HFFc6 (cell line): ENCODE data around the gene AMIGO2. TPM values are rescaled to one million over a fixed set of nuclear protein-coding genes. Genes with fewer than 3 reads are reported as not detected.
A peak's percentile ranks its signal among the peaks of the same experiment; 100 is the strongest.

Source experiments
- DNase-seq: peaks from one replicate; pipeline ENCODE4 v3.0.0-alpha.2; 2018
- H3K27ac Mint-ChIP-seq: 2 replicates; pipeline ENCODE4 v1.8.0; 2020; ENCODE audit warnings: mild to moderate bottlenecking, mixed read lengths
- H3K27me3 Mint-ChIP-seq: 2 replicates; pipeline ENCODE4 v1.8.0; 2021; ENCODE audit warnings: mild to moderate bottlenecking, moderate library complexity, mixed read lengths; ENCODE audit not compliant: insufficient read depth
- H3K36me3 Mint-ChIP-seq: 2 replicates; pipeline ENCODE4 v1.8.0; 2021; ENCODE audit warnings: low read depth, mixed read lengths
- H3K4me1 Mint-ChIP-seq: 2 replicates; pipeline ENCODE4 v1.8.0; 2020; ENCODE audit warnings: low read depth, mixed read lengths
- H3K4me3 Mint-ChIP-seq: 2 replicates; pipeline ENCODE4 v1.8.0; 2020; ENCODE audit warnings: mild to moderate bottlenecking, moderate library complexity, mixed read lengths
- H3K9me3 Mint-ChIP-seq: 2 replicates; pipeline ENCODE4 v1.8.0; 2020; ENCODE audit warnings: mild to moderate bottlenecking, mixed read lengths
- CTCF ChIP-seq: fragments of 200-600 bp; sonication (generic); IDR thresholded peaks from 2 replicates; pipeline ENCODE4 v1.5.0; 2021; ENCODE audit warnings: antibody characterized with exemption, mild to moderate bottlenecking
- total RNA-seq, 6 experiments: library from RNA; stranded (reverse); fragmentation: NEBNext Ultra II Directional; extraction: Animal tissue kit (Norgen Biotek cat#: 25700); gene quantifications; 2 replicates in 1 of 6; 3 replicates in 5 of 6; pipeline ENCODE4 v1.2.3, GENCODE V29; 2021

The AMIGO2 gene
- total RNA-seq, 6 experiments from 2014 or later: 46.6 to 82.4 (median 60.7) TPM

GRCh38 chr12:47105914-47106674 lies 26.3 kb upstream of the AMIGO2 start:
- H3K9me3 Mint-ChIP-seq: no peaks in the 10 kb centered on the region
- H3K4me1 Mint-ChIP-seq: peaks cover 38% of the 10 kb centered on the region
- no peak for DNase-seq
- no peaks in the 10 kb centered on the region; the same call in 1 of the 2 replicates for H3K27me3 Mint-ChIP-seq
- H3K27ac Mint-ChIP-seq: no peak overlapping the region
- TF ChIP-seq CTCF: no peak
- H3K36me3 Mint-ChIP-seq: peaks cover 40% of the 10 kb centered on the region
- no peak overlapping the region for H3K4me3 Mint-ChIP-seq

GRCh38 chr12:47102845-47103651 lies 23.3 kb upstream of the AMIGO2 start:
- TF ChIP-seq CTCF: no peak
- Mint-ChIP-seq H3K4me1 (peaks cover 63% of the 10 kb centered on the region), H3K27me3 (no peaks in the 10 kb centered on the region; the same call in 1 of the 2 replicates), H3K27ac (peak overlapping the region; percentile 80), H3K36me3 (peaks cover 21% of the 10 kb centered on the region), H3K4me3 (peak overlapping the region; percentile 33), H3K9me3 (no peaks in the 10 kb centered on the region)
- DNase-seq: peak; percentile 98

GRCh38 chr12:47102406-47102805 lies 22.6 kb upstream of the AMIGO2 start:
- Mint-ChIP-seq H3K27ac (peak overlapping the region; percentile 80), H3K9me3 (no peaks in the 10 kb centered on the region), H3K4me3 (no peak overlapping the region), H3K36me3 (peaks cover 20% of the 10 kb centered on the region), H3K27me3 (no peaks in the 10 kb centered on the region; the same call in 1 of the 2 replicates), H3K4me1 (peaks cover 70% of the 10 kb centered on the region)
- no peak for DNase-seq
- no peak for TF ChIP-seq CTCF

GRCh38 chr12:47100160-47100559 lies 20.4 kb upstream of the AMIGO2 start:
- Mint-ChIP-seq H3K9me3 (no peaks in the 10 kb centered on the region), H3K27ac (peak overlapping the region; percentile 51; the same call in 1 of the 2 replicates), H3K27me3 (no peaks in the 10 kb centered on the region; the same call in 1 of the 2 replicates), H3K4me1 (peaks cover 88% of the 10 kb centered on the region), H3K36me3 (peaks cover 4% of the 10 kb centered on the region; the same call in 1 of the 2 replicates), H3K4me3 (no peak overlapping the region)
- TF ChIP-seq CTCF: no peak
- no peak for DNase-seq

- peaks cover 91% of the 10 kb centered on the region for H3K4me1 Mint-ChIP-seq
- H3K36me3 Mint-ChIP-seq: no peaks in the 10 kb centered on the region
- H3K27ac Mint-ChIP-seq: peak overlapping the region; percentile 62
- no peaks in the 10 kb centered on the region for H3K9me3 Mint-ChIP-seq
- DNase-seq: no peak
- TF ChIP-seq CTCF: no peak
- H3K27me3 Mint-ChIP-seq: no peaks in the 10 kb centered on the region
- no peak overlapping the region for H3K4me3 Mint-ChIP-seq
Observed at GRCh38 chr12:47099610-47100009, 19.9 kb upstream of the AMIGO2 start.
